ENCODE results near the gene TWSG1.

TWSG1 gene

GRCh38 chr18:9348079-9348671 is 13.6 kb downstream of the TWSG1 start:
- TF ChIP-seq POLR2AphosphoS5 (IDR thresholded peaks at IDR 0.05; ENCODE audit: low read depth, low read length) (no peak), REST (IDR thresholded peaks at IDR 0.05; ENCODE audit: insufficient read depth in 1 of 2, low read depth in 2 of 2, low read length in 2 of 2) (no peak), SIN3A (IDR thresholded peaks at IDR 0.05; ENCODE audit: borderline replicate concordance, insufficient read depth, low read length) (no peak), TAF1 (IDR thresholded peaks at IDR 0.05; ENCODE audit: borderline replicate concordance, insufficient read depth, low read length) (no peak), FOXP2 (optimal IDR thresholded peaks at IDR 0.05; ENCODE audit: borderline replicate concordance, extremely low read depth, extremely low read length, insufficient read depth) (no peak)

GRCh38 chr18:9348766-9349165 is 14.2 kb downstream of the TWSG1 start:
- TF ChIP-seq TAF1 (IDR thresholded peaks at IDR 0.05; ENCODE audit: borderline replicate concordance, insufficient read depth, low read length) = no peak
- TF ChIP-seq SIN3A (IDR thresholded peaks at IDR 0.05; ENCODE audit: borderline replicate concordance, insufficient read depth, low read length) = no peak
- no peak for TF ChIP-seq REST (IDR thresholded peaks at IDR 0.05; ENCODE audit: insufficient read depth in 1 of 2, low read depth in 2 of 2, low read length in 2 of 2)
- no peak for TF ChIP-seq POLR2AphosphoS5 (IDR thresholded peaks at IDR 0.05; ENCODE audit: low read depth, low read length)
- TF ChIP-seq FOXP2 (optimal IDR thresholded peaks at IDR 0.05; ENCODE audit: borderline replicate concordance, extremely low read depth, extremely low read length, insufficient read depth) = no peak

GRCh38 chr18:9353596-9353995 is 19.0 kb downstream of the TWSG1 start:
- TF ChIP-seq TAF1 (IDR thresholded peaks at IDR 0.05; ENCODE audit: borderline replicate concordance, insufficient read depth, low read length) (no peak), REST (IDR thresholded peaks at IDR 0.05; ENCODE audit: insufficient read depth in 1 of 2, low read depth in 2 of 2, low read length in 2 of 2) (no peak), POLR2AphosphoS5 (IDR thresholded peaks at IDR 0.05; ENCODE audit: low read depth, low read length) (no peak), FOXP2 (optimal IDR thresholded peaks at IDR 0.05; ENCODE audit: borderline replicate concordance, extremely low read depth, extremely low read length, insufficient read depth) (no peak), SIN3A (IDR thresholded peaks at IDR 0.05; ENCODE audit: borderline replicate concordance, insufficient read depth, low read length) (no peak)

GRCh38 chr18:9354256-9354655 is 19.7 kb downstream of the TWSG1 start:
- no peak for TF ChIP-seq FOXP2 (optimal IDR thresholded peaks at IDR 0.05; ENCODE audit: borderline replicate concordance, extremely low read depth, extremely low read length, insufficient read depth)
- no peak for TF ChIP-seq POLR2AphosphoS5 (IDR thresholded peaks at IDR 0.05; ENCODE audit: low read depth, low read length)
- no peak for TF ChIP-seq TAF1 (IDR thresholded peaks at IDR 0.05; ENCODE audit: borderline replicate concordance, insufficient read depth, low read length)
- TF ChIP-seq REST (IDR thresholded peaks at IDR 0.05; ENCODE audit: insufficient read depth in 1 of 2, low read depth in 2 of 2, low read length in 2 of 2) = no peak
- no peak for TF ChIP-seq SIN3A (IDR thresholded peaks at IDR 0.05; ENCODE audit: borderline replicate concordance, insufficient read depth, low read length)
